GM18508 (cell line): ENCODE measurements around the gene GPR55.
"Not testable (repeated sequence)": the region's sequence is repeated elsewhere in the genome, so short reads cannot be mapped to it uniquely, and the experiment has no call there.

Experiments
- ATAC-seq: cut with Tn5 transposase; IDR thresholded peaks from one replicate; pipeline ENCODE4 v1.9.1; 2021; ENCODE audit warnings: moderate number of reproducible peaks; ENCODE audit not compliant: insufficient read depth, unreplicated experiment

GPR55 gene

GRCh38 chr2:230936243-230936642, 11.2 kb upstream of the GPR55 start:
- ATAC-seq = not testable (repeated sequence)

- ATAC-seq = no peak
Observed at GRCh38 chr2:230935130-230935430, 10.0 kb upstream of the GPR55 start.

- ATAC-seq = no peak
Observed at GRCh38 chr2:230934231-230935129, 9.4 kb upstream of the GPR55 start.

GRCh38 chr2:230933521-230934180, 8.6 kb upstream of the GPR55 start:
- no peak for ATAC-seq

GRCh38 chr2:230932556-230933511, 7.8 kb upstream of the GPR55 start:
- ATAC-seq = no peak

- ATAC-seq = no peak
Observed at GRCh38 chr2:230931556-230932231, 6.7 kb upstream of the GPR55 start.

- ATAC-seq = no peak
Observed at GRCh38 chr2:230930928-230931555, 6.0 kb upstream of the GPR55 start.

GRCh38 chr2:230930149-230930780, 5.2 kb upstream of the GPR55 start:
- ATAC-seq = no peak

- ATAC-seq = no peak
Observed at GRCh38 chr2:230929381-230930148, 4.5 kb upstream of the GPR55 start.

GRCh38 chr2:230928701-230929380, 3.8 kb upstream of the GPR55 start:
- ATAC-seq = no peak

GRCh38 chr2:230927711-230928341, 2.8 kb upstream of the GPR55 start:
- ATAC-seq = no peak

GRCh38 chr2:230925879-230926765, 1.1 kb upstream of the GPR55 start:
- no peak for ATAC-seq

- no peak for ATAC-seq
Observed at GRCh38 chr2:230925443-230925878, 419 bp upstream of the GPR55 start.

GRCh38 chr2:230924092-230924469, 961 bp downstream of the GPR55 start:
- ATAC-seq = no peak

GRCh38 chr2:230922951-230923717, 1.9 kb downstream of the GPR55 start:
- no peak for ATAC-seq
